Activated CD4-positive, alpha-beta T cell treated with anti-CD3 and anti-CD28 coated beads, Interleukin-2, Interleukin-6, amounts not matched to agents 100 ng/mL and 50 ng/mL, durations not matched to agents 16 hours and 8 hours (primary cell): Measurements from ENCODE around the gene DTWD2.
"Not testable (repeated sequence)": the region's sequence is repeated elsewhere in the genome, so short reads cannot be mapped to it uniquely, and the experiment has no call there.

Experiments used
- DNase-seq: peaks from one replicate; pipeline ENCODE4 v3.0.0-alpha.2; 2020

Gene DTWD2

GRCh38 chr5:118862596-118862995, 125.8 kb downstream of the DTWD2 start:
- DNase-seq: no peak

- DNase-seq: no peak
Observed at GRCh38 chr5:118857700-118858099, 130.6 kb downstream of the DTWD2 start.

GRCh38 chr5:118854819-118855218, 133.5 kb downstream of the DTWD2 start:
- no peak for DNase-seq

GRCh38 chr5:118851785-118852184, 136.6 kb downstream of the DTWD2 start:
- not testable (repeated sequence) for DNase-seq

GRCh38 chr5:118849507-118849906, 138.8 kb downstream of the DTWD2 start:
- not testable (repeated sequence) for DNase-seq

GRCh38 chr5:118844351-118844750, 144.0 kb downstream of the DTWD2 start:
- no peak for DNase-seq

- no peak for DNase-seq
Observed at GRCh38 chr5:118834710-118835109, 153.6 kb downstream of the DTWD2 start.

GRCh38 chr5:118832974-118833373, 155.4 kb downstream of the DTWD2 start:
- no peak for DNase-seq

GRCh38 chr5:118825226-118825625, 163.1 kb downstream of the DTWD2 start:
- DNase-seq: no peak

- no peak for DNase-seq
Observed at GRCh38 chr5:118818604-118819003, 169.7 kb downstream of the DTWD2 start.

GRCh38 chr5:118808441-118808840, 179.9 kb downstream of the DTWD2 start:
- no peak for DNase-seq

GRCh38 chr5:118806571-118806970, 181.8 kb downstream of the DTWD2 start:
- DNase-seq: no peak

GRCh38 chr5:118802335-118802734, 186.0 kb downstream of the DTWD2 start:
- DNase-seq: no peak

GRCh38 chr5:118796081-118796480, 192.3 kb downstream of the DTWD2 start:
- DNase-seq: no peak

GRCh38 chr5:118794281-118794680, 194.1 kb downstream of the DTWD2 start:
- no peak for DNase-seq

- DNase-seq: no peak
Observed at GRCh38 chr5:118793652-118794051, 194.7 kb downstream of the DTWD2 start.

- DNase-seq: no peak
Observed at GRCh38 chr5:118793091-118793490, 195.3 kb downstream of the DTWD2 start.

- DNase-seq: peak; percentile 63
Observed at GRCh38 chr5:118791926-118792734, 196.2 kb downstream of the DTWD2 start.

GRCh38 chr5:118789366-118789765, 199.0 kb downstream of the DTWD2 start:
- no peak for DNase-seq

GRCh38 chr5:118788351-118788750, 200.0 kb downstream of the DTWD2 start:
- DNase-seq: no peak
